Measurements from ENCODE around the gene GDF7.

- TF ChIP-seq CTCF (optimal IDR thresholded peaks at IDR 0.05 in 1 of 3, IDR thresholded peaks at IDR 0.05 in 1 of 3, conservative IDR thresholded peaks at IDR 0.05 in 1 of 3; ENCODE audit: extremely low read depth in 1 of 3, insufficient read depth in 2 of 3, low read length in 3 of 3): no peak
- no peak for TF ChIP-seq EZH2 (IDR thresholded peaks at IDR 0.05; ENCODE audit: low read length)
Observed at GRCh38 chr2:20643060-20643459, 23.9 kb upstream of the GDF7 start.
